ENCODE results near the gene SGK1.

SGK1 gene

DNA sequence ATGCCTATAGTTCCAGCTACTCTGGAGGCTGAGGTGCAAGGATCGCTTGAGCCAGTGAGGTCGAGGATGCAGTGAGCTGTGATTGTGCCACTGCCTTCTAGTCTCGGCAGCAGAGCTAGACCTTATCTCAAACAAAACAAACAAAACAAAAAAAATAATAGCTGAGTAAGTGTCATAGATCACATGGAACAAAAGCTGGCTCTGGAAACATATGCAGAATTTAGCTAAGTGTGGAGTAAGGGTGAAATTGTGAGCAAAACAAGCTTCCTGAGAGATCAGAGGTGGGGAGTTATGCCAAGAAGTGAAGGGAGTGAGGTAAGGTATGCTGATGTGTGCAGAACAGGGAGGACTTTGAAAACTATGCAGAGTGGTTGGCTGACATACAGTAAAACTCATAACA, 18.7 kb downstream of the SGK1 start:
- H3K36me3 ChIP-seq (ENCODE audit: insufficient read depth, low read length) = no peaks in the 10 kb centered on the region
- H3K9me3 ChIP-seq (ENCODE audit: low read length) = no peaks in the 10 kb centered on the region
- no peak overlapping the region for H3K27ac ChIP-seq (ENCODE audit: low read depth, low read length)
- no peak overlapping the region for H3K4me3 ChIP-seq (ENCODE audit: low read depth in 1 of 2, low read length in 2 of 2)
- H3K9ac ChIP-seq (ENCODE audit: low read length) = no peak overlapping the region
- H3K4me1 ChIP-seq (ENCODE audit: insufficient read depth, low read length) = no peaks in the 10 kb centered on the region
- no peaks in the 10 kb centered on the region for H3K27me3 ChIP-seq (ENCODE audit: control insufficient read depth in 1 of 2, insufficient read depth in 2 of 2, low read length in 2 of 2)

DNA sequence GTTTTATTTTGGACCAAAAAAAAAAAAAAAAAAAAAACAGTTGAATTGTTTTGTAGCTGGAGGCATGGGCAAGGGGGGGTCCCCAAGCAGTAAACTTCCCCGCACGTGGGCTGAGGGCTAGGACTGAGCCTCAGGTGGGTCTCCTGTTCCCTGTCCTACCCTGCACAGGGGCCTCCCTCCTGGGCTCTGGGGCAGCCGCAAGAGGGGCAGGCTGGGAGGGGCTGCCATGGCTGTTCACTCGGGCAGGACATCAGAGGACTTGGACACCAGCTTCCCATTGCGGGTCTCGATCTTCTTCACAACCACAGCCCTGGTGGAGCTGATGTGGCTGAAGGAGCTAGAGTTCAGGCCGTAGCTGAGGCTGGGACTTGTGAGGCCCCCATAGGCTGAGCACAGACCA, 21.1 kb downstream of the SGK1 start:
- H3K9me3 ChIP-seq (ENCODE audit: low read length) = no peaks in the 10 kb centered on the region
- H3K27me3 ChIP-seq (ENCODE audit: control insufficient read depth in 1 of 2, insufficient read depth in 2 of 2, low read length in 2 of 2) = no peaks in the 10 kb centered on the region
- H3K36me3 ChIP-seq (ENCODE audit: insufficient read depth, low read length) = no peaks in the 10 kb centered on the region
- H3K27ac ChIP-seq (ENCODE audit: low read depth, low read length) = no peak overlapping the region
- H3K4me1 ChIP-seq (ENCODE audit: insufficient read depth, low read length) = no peaks in the 10 kb centered on the region
- H3K4me3 ChIP-seq (ENCODE audit: low read depth in 1 of 2, low read length in 2 of 2) = no peak overlapping the region
- H3K9ac ChIP-seq (ENCODE audit: low read length) = no peak overlapping the region

- Histone ChIP-seq H3K9ac (ENCODE audit: low read length) (no peak overlapping the region), H3K4me3 (ENCODE audit: low read depth in 1 of 2, low read length in 2 of 2) (no peak overlapping the region), H3K27ac (ENCODE audit: low read depth, low read length) (no peak overlapping the region), H3K27me3 (ENCODE audit: control insufficient read depth in 1 of 2, insufficient read depth in 2 of 2, low read length in 2 of 2) (no peaks in the 10 kb centered on the region), H3K9me3 (ENCODE audit: low read length) (no peaks in the 10 kb centered on the region), H3K4me1 (ENCODE audit: insufficient read depth, low read length) (no peaks in the 10 kb centered on the region), H3K36me3 (ENCODE audit: insufficient read depth, low read length) (no peaks in the 10 kb centered on the region)
Measured at GRCh38 chr6:134295953-134296553, 21.9 kb downstream of the SGK1 start.

DNA sequence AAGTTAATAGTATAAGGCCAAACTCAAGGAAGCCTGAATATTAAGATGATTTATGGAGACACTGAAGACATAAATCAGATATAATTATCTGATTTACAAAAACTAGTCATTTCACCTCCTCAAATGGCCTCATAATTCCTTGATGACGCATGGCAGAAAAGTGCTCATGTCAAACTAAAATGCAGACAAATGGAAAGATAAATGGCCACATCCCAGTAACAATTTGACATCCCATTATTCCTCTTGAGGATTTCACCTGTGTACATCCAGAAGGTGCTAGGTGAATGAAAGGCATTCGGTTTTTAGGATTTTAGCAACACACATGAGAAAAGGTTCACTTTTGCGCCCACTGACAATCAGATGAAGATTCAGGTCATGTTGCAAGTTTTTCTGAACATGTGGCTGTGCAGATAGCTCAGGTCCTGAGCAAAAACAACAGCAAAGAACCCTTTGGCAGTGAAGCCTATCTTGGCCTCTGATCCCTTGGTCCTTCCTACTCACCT, 24.2 kb downstream of the SGK1 start:
- H3K4me1 ChIP-seq (ENCODE audit: insufficient read depth, low read length) = no peaks in the 10 kb centered on the region
- no peak overlapping the region for H3K4me3 ChIP-seq (ENCODE audit: low read depth in 1 of 2, low read length in 2 of 2)
- no peak overlapping the region for H3K27ac ChIP-seq (ENCODE audit: low read depth, low read length)
- no peaks in the 10 kb centered on the region for H3K36me3 ChIP-seq (ENCODE audit: insufficient read depth, low read length)
- H3K27me3 ChIP-seq (ENCODE audit: control insufficient read depth in 1 of 2, insufficient read depth in 2 of 2, low read length in 2 of 2) = no peaks in the 10 kb centered on the region
- H3K9me3 ChIP-seq (ENCODE audit: low read length) = no peaks in the 10 kb centered on the region
- no peak overlapping the region for H3K9ac ChIP-seq (ENCODE audit: low read length)

DNA sequence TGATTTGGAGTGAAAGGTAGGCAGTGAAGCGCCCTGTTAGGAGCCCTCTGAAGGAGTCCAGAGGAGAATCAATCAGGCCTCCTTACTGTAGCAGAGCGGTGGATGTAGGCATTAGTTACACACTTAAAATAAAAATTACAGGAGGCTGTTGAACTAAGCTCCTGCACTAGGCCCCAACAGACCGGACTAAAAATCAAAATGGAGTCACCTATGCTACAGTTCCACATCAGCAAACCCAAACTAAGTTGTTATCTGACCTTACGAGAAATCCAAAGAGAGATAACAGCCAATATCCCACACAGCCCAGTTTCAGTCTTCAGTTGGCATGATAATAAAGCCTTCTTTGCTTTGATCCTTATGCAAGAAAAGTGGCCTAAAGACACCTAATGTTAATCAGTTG, 26.8 kb downstream of the SGK1 start:
- Histone ChIP-seq H3K4me1 (ENCODE audit: insufficient read depth, low read length) (no peaks in the 10 kb centered on the region), H3K27me3 (ENCODE audit: control insufficient read depth in 1 of 2, insufficient read depth in 2 of 2, low read length in 2 of 2) (no peaks in the 10 kb centered on the region), H3K36me3 (ENCODE audit: insufficient read depth, low read length) (no peaks in the 10 kb centered on the region), H3K4me3 (ENCODE audit: low read depth in 1 of 2, low read length in 2 of 2) (no peak overlapping the region), H3K27ac (ENCODE audit: low read depth, low read length) (no peak overlapping the region), H3K9me3 (ENCODE audit: low read length) (no peaks in the 10 kb centered on the region), H3K9ac (ENCODE audit: low read length) (no peak overlapping the region)

- Histone ChIP-seq H3K4me3 (ENCODE audit: low read depth in 1 of 2, low read length in 2 of 2) (no peak overlapping the region), H3K27me3 (ENCODE audit: control insufficient read depth in 1 of 2, insufficient read depth in 2 of 2, low read length in 2 of 2) (no peaks in the 10 kb centered on the region), H3K9me3 (ENCODE audit: low read length) (no peaks in the 10 kb centered on the region), H3K27ac (ENCODE audit: low read depth, low read length) (no peak overlapping the region), H3K36me3 (ENCODE audit: insufficient read depth, low read length) (no peaks in the 10 kb centered on the region), H3K9ac (ENCODE audit: low read length) (no peak overlapping the region), H3K4me1 (ENCODE audit: insufficient read depth, low read length) (no peaks in the 10 kb centered on the region)
Measured at GRCh38 chr6:134289204-134289575, 28.7 kb downstream of the SGK1 start.

DNA sequence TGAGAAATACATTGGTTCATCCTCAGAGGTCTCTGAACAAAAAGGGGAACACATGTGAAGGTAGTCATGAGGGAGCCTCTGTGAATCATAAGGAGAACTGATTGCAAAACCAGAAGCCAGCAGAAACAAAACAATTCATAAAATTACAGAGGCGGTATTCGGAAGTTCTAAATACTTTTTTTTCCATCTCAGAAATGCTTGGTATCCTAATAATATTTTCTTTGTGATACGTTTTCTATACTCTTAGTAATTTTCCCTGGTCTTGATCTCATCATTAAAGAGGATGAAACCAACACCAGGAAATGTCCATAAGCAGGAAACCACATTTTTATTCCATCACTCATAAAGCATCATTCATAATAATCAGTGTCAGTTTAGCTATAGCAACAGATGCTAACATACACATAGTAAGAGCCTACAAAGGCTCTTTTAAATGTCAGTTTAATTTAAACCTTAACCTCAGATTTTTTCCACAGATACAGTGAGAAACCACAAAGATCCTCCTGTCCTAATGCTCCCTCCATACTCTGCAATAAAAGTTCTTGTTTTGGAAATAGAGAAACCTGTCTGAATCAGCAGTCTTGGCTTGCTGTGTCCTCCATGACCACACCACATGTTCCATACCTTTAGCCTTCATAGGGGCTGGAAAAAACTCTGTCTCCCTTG, 29.2 kb downstream of the SGK1 start:
- no peaks in the 10 kb centered on the region for H3K27me3 ChIP-seq (ENCODE audit: control insufficient read depth in 1 of 2, insufficient read depth in 2 of 2, low read length in 2 of 2)
- no peaks in the 10 kb centered on the region for H3K36me3 ChIP-seq (ENCODE audit: insufficient read depth, low read length)
- no peaks in the 10 kb centered on the region for H3K9me3 ChIP-seq (ENCODE audit: low read length)
- H3K27ac ChIP-seq (ENCODE audit: low read depth, low read length) = no peak overlapping the region
- H3K9ac ChIP-seq (ENCODE audit: low read length) = no peak overlapping the region
- no peaks in the 10 kb centered on the region for H3K4me1 ChIP-seq (ENCODE audit: insufficient read depth, low read length)
- H3K4me3 ChIP-seq (ENCODE audit: low read depth in 1 of 2, low read length in 2 of 2) = no peak overlapping the region

- Histone ChIP-seq H3K27ac (ENCODE audit: low read depth, low read length) (no peak overlapping the region), H3K9ac (ENCODE audit: low read length) (no peak overlapping the region), H3K4me1 (ENCODE audit: insufficient read depth, low read length) (no peaks in the 10 kb centered on the region), H3K4me3 (ENCODE audit: low read depth in 1 of 2, low read length in 2 of 2) (no peak overlapping the region), H3K27me3 (ENCODE audit: control insufficient read depth in 1 of 2, insufficient read depth in 2 of 2, low read length in 2 of 2) (no peaks in the 10 kb centered on the region), H3K9me3 (ENCODE audit: low read length) (no peaks in the 10 kb centered on the region), H3K36me3 (ENCODE audit: insufficient read depth, low read length) (no peaks in the 10 kb centered on the region)
Measured at GRCh38 chr6:134287859-134288537, 29.9 kb downstream of the SGK1 start.

- H3K27ac ChIP-seq (ENCODE audit: low read depth, low read length) = no peak overlapping the region
- no peaks in the 10 kb centered on the region for H3K9me3 ChIP-seq (ENCODE audit: low read length)
- H3K4me1 ChIP-seq (ENCODE audit: insufficient read depth, low read length) = no peaks in the 10 kb centered on the region
- H3K27me3 ChIP-seq (ENCODE audit: control insufficient read depth in 1 of 2, insufficient read depth in 2 of 2, low read length in 2 of 2) = no peaks in the 10 kb centered on the region
- no peak overlapping the region for H3K9ac ChIP-seq (ENCODE audit: low read length)
- H3K4me3 ChIP-seq (ENCODE audit: low read depth in 1 of 2, low read length in 2 of 2) = no peak overlapping the region
- H3K36me3 ChIP-seq (ENCODE audit: insufficient read depth, low read length) = no peaks in the 10 kb centered on the region
Measured at GRCh38 chr6:134282816-134283215, 35.1 kb downstream of the SGK1 start.

GRCh38 chr6:134281388-134281787, 36.5 kb downstream of the SGK1 start:
- no peaks in the 10 kb centered on the region for H3K27me3 ChIP-seq (ENCODE audit: control insufficient read depth in 1 of 2, insufficient read depth in 2 of 2, low read length in 2 of 2)
- no peak overlapping the region for H3K4me3 ChIP-seq (ENCODE audit: low read depth in 1 of 2, low read length in 2 of 2)
- H3K9ac ChIP-seq (ENCODE audit: low read length) = no peak overlapping the region
- no peak overlapping the region for H3K27ac ChIP-seq (ENCODE audit: low read depth, low read length)
- no peaks in the 10 kb centered on the region for H3K4me1 ChIP-seq (ENCODE audit: insufficient read depth, low read length)
- H3K36me3 ChIP-seq (ENCODE audit: insufficient read depth, low read length) = no peaks in the 10 kb centered on the region
- no peaks in the 10 kb centered on the region for H3K9me3 ChIP-seq (ENCODE audit: low read length)

GRCh38 chr6:134278000-134278399, 39.9 kb downstream of the SGK1 start:
- H3K36me3 ChIP-seq (ENCODE audit: insufficient read depth, low read length) = no peaks in the 10 kb centered on the region
- H3K27ac ChIP-seq (ENCODE audit: low read depth, low read length) = no peak overlapping the region
- no peaks in the 10 kb centered on the region for H3K9me3 ChIP-seq (ENCODE audit: low read length)
- H3K27me3 ChIP-seq (ENCODE audit: control insufficient read depth in 1 of 2, insufficient read depth in 2 of 2, low read length in 2 of 2) = no peaks in the 10 kb centered on the region
- no peaks in the 10 kb centered on the region for H3K4me1 ChIP-seq (ENCODE audit: insufficient read depth, low read length)
- no peak overlapping the region for H3K9ac ChIP-seq (ENCODE audit: low read length)
- H3K4me3 ChIP-seq (ENCODE audit: low read depth in 1 of 2, low read length in 2 of 2) = no peak overlapping the region
